Endothelial cell of umbilical vein (primary cell): Measurements from ENCODE around the gene PYGB.

Source experiments
- POLR2A ChIP-seq: IDR thresholded peaks from 2 replicates; pipeline ENCODE4 v1.6.1; 2012; ENCODE audit warnings: low read depth, mild to moderate bottlenecking, control low read depth, low read length
- POLR2AphosphoS5 ChIP-seq: IDR thresholded peaks from 2 replicates; pipeline ENCODE4 v1.6.1; 2012; ENCODE audit warnings: low read depth, mild to moderate bottlenecking, control low read depth, low read length, moderate library complexity; ENCODE audit not compliant: insufficient read depth
- TF ChIP-seq, protein P1 (sequence below), 2 donors: IDR thresholded peaks; 1 replicate in 1 of 2; 2 replicates in 1 of 2; pipeline ENCODE4 v1.5.1; 2011; ENCODE audit warnings: low read length in 2 of 2, mild to moderate bottlenecking in 2 of 2, moderate library complexity in 2 of 2, control low read depth in 1 of 2, inconsistent platforms in 1 of 2, low read depth in 1 of 2; ENCODE audit not compliant: insufficient read depth in 1 of 2; ENCODE audit errors: extremely low read depth in 1 of 2
- TF ChIP-seq, protein P2 (sequence below): IDR thresholded peaks from 2 replicates; pipeline ENCODE4 v1.6.1; 2011; ENCODE audit not compliant: insufficient read depth, insufficient read length

DNA sequence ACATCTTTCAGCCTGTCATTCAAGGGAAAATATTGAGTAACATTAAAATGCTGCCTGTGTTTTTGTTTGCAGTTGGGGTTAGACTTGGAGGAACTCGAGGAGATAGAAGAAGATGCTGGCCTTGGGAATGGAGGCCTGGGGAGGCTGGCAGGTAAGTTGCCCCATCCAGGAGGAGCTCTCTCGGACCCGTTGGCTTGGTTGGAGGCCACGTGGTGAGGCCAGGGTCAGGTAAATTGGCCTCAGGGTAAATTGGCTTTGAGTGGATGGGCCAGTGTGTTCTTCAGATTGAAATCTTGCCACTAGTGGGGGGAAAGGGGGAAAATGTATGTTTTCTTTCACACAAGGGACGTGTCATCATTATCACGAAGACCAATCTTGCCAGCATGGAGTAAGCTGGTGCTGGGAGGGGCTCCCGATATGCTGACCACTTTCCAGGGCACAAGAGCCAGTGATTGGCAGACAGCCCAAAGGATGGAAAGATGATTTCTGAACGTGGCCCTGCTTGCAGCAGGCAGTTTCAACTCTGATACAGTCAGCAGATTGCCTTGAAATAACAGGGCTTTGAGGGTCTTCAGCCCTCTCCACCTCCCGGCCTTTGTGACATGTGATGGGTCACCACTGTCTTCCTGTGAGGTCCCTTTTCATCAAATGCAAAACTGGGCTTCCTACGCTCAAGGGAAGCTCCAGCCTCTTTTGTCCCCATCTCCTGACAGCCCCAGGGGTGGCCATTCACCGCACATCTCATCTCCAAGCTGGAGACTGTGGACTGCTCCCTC is 21.4 kb downstream of the PYGB start:
- TF ChIP-seq, protein P1, sequence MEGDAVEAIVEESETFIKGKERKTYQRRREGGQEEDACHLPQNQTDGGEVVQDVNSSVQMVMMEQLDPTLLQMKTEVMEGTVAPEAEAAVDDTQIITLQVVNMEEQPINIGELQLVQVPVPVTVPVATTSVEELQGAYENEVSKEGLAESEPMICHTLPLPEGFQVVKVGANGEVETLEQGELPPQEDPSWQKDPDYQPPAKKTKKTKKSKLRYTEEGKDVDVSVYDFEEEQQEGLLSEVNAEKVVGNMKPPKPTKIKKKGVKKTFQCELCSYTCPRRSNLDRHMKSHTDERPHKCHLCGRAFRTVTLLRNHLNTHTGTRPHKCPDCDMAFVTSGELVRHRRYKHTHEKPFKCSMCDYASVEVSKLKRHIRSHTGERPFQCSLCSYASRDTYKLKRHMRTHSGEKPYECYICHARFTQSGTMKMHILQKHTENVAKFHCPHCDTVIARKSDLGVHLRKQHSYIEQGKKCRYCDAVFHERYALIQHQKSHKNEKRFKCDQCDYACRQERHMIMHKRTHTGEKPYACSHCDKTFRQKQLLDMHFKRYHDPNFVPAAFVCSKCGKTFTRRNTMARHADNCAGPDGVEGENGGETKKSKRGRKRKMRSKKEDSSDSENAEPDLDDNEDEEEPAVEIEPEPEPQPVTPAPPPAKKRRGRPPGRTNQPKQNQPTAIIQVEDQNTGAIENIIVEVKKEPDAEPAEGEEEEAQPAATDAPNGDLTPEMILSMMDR (IDR thresholded peaks at IDR 0.05; ENCODE audit: extremely low read depth in 1 of 2, insufficient read depth in 1 of 2, low read depth in 1 of 2, low read length in 2 of 2), result no peak
- TF ChIP-seq POLR2A, result no peak
- TF ChIP-seq, protein P2, sequence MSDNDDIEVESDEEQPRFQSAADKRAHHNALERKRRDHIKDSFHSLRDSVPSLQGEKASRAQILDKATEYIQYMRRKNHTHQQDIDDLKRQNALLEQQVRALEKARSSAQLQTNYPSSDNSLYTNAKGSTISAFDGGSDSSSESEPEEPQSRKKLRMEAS, result no peak
- no peak for TF ChIP-seq POLR2AphosphoS5
